Sigmoid colon (tissue), 7 donors: ENCODE data around the gene ZNF319. TPM values are rescaled to one million over a fixed set of nuclear protein-coding genes. Genes with fewer than 3 reads are reported as not detected.

Source experiments
- DNase-seq: peaks from one replicate; pipeline ENCODE4 v3.0.0-alpha.2; 2019
- H3K27ac ChIP-seq, 4 donors: fragments of 200-600 bp; sonication (generic); one replicate each; pipeline ENCODE4 v1.5.1; 2016 to 2019; ENCODE audit warnings: mild to moderate bottlenecking in 1 of 4
- H3K27me3 ChIP-seq, 3 donors: fragments of 200-600 bp; sonication (generic); one replicate each; pipeline ENCODE4 v1.5.1; 2019; ENCODE audit warnings: mild to moderate bottlenecking in 1 of 3
- H3K36me3 ChIP-seq, 4 donors: fragments of 200-600 bp; sonication (generic); one replicate each; pipeline ENCODE4 v1.5.1; 2016 to 2019
- H3K4me1 ChIP-seq, 4 donors: fragments of 200-600 bp; sonication (generic); one replicate each; pipeline ENCODE4 v1.5.1; 2017 to 2019
- H3K4me3 ChIP-seq, 4 donors: fragments of 200-600 bp; sonication (generic); one replicate each; pipeline ENCODE4 v1.5.1; 2017 to 2019; ENCODE audit warnings: mild to moderate bottlenecking in 2 of 4, moderate library complexity in 1 of 4
- H3K9me3 ChIP-seq, 4 donors: fragments of 200-600 bp in 3 of 4; sonication (generic) in 3 of 4; one replicate each; pipeline versions ENCODE4 v1.5.1 to v1.6.1; 2013 to 2019
- CTCF ChIP-seq, 4 experiments: fragments of 450-650 bp in 3 of 4; fragments of 200-600 bp in 1 of 4; IDR thresholded peaks; one replicate each; pipeline ENCODE4 v1.5.1; 2016 to 2019; ENCODE audit warnings: antibody characterized with exemption in 4 of 4, mild to moderate bottlenecking in 3 of 4, moderate library complexity in 2 of 4
- EP300 ChIP-seq, 4 donors: sonication (generic); formaldehyde crosslinking; IDR thresholded peaks; one replicate each; pipeline ENCODE4 v1.6.1; 2017; ENCODE audit warnings: antibody characterized with exemption in 4 of 4
- POLR2A ChIP-seq, 2 donors: fragments of 450-650 bp; IDR thresholded peaks; one replicate each; pipeline ENCODE4 v1.6.1; 2016; ENCODE audit warnings: antibody characterized with exemption in 2 of 2, mild to moderate bottlenecking in 2 of 2, moderate library complexity in 2 of 2
- POLR2AphosphoS5 ChIP-seq, 4 donors: sonication (generic); formaldehyde crosslinking; IDR thresholded peaks; one replicate each; pipeline ENCODE4 v1.6.1; 2017; ENCODE audit warnings: antibody characterized with exemption in 4 of 4
- WGBS, 2 donors: extraction: QIAGEN DNeasy Blood & Tissue Kit; methylation state at CpG; one replicate each; pipeline ENCODE4 v1.1.7; 2013; 5-methylcytosine and 5-hydroxymethylcytosine counted together
- intact Hi-C: fragments of 100-400 bp; cut with DNase I; formaldehyde crosslinking; loops from one replicate; pipeline ENCODE4 v1.15.1; 2023
- polyA plus RNA-seq, 3 donors: library from polyadenylated mRNA; stranded (reverse); fragments of 200-250 nt; gene quantifications; one replicate each; pipeline ENCODE4 v1.2.3, GENCODE V29; 2013
- total RNA-seq, 4 donors: library from RNA; depleted of rRNA; stranded (reverse); fragments of >200 nt; gene quantifications; one replicate each; pipeline ENCODE4 v1.1.0, GENCODE V29; 2016
- donor health status: healthy with polysubstance abuse.
- donor health status: Bipolar disorder and iron deficiency.
- donor health status: healthy.

The ZNF319 gene
- total and polyA plus RNA-seq, 7 donors, result 1.2 to 5.7 (median 4.8) TPM

- peaks cover 0 to 2% (median 0%) of the 10 kb centered on the region in 3 donors for H3K27me3 ChIP-seq
Measured at GRCh38 chr16:57946181-57946801, 54.2 kb downstream of the ZNF319 start.

GRCh38 chr16:57945740-57946138 is 54.7 kb downstream of the ZNF319 start:
- Histone ChIP-seq H3K36me3 (no peaks in the 10 kb centered on the region), H3K9me3 (no peaks in the 10 kb centered on the region), H3K27ac (no peak overlapping the region), H3K4me3 (no peak overlapping the region), H3K27me3 (peaks cover 0 to 2% (median 0%) of the 10 kb centered on the region in 3 donors), H3K4me1 (no peaks in the 10 kb centered on the region)
- TF ChIP-seq EP300 (IDR thresholded peaks at IDR 0.05), result no peak
- TF ChIP-seq POLR2A (IDR thresholded peaks at IDR 0.05), result no peak
- no peak for TF ChIP-seq CTCF (IDR thresholded peaks at IDR 0.05)
- TF ChIP-seq POLR2AphosphoS5 (IDR thresholded peaks at IDR 0.05), result no peak
- intact Hi-C loops, result no loop called here
- WGBS, 2 donors, result 56 to 67% methylated on average over 7 of the region's 7 CpGs
- DNase-seq, result no peak

More at GRCh38 chr16:57946181-57946801, 54.2 kb downstream of the ZNF319 start:
- DNase-seq, result no peak
- no peak overlapping the region for H3K4me3 ChIP-seq
- H3K4me1 ChIP-seq, result no peaks in the 10 kb centered on the region
- intact Hi-C loops, result no loop called here
- TF ChIP-seq CTCF (IDR thresholded peaks at IDR 0.05), result no peak
- no peak for TF ChIP-seq POLR2A (IDR thresholded peaks at IDR 0.05)
- no peak for TF ChIP-seq POLR2AphosphoS5 (IDR thresholded peaks at IDR 0.05)
- no peak for TF ChIP-seq EP300 (IDR thresholded peaks at IDR 0.05)
- H3K27ac ChIP-seq, result no peak overlapping the region
- no peaks in the 10 kb centered on the region for H3K36me3 ChIP-seq
- H3K9me3 ChIP-seq, result no peaks in the 10 kb centered on the region
- 79 to 82% methylated on average over 13 of the region's 13 CpGs for WGBS, 2 donors

- H3K4me3 ChIP-seq, result no peak overlapping the region
- intact Hi-C loops, result no loop called here
Measured at GRCh38 chr16:57944970-57945739, 55.3 kb downstream of the ZNF319 start.

More at GRCh38 chr16:57944970-57945739, 55.3 kb downstream of the ZNF319 start:
- no peaks in the 10 kb centered on the region for H3K9me3 ChIP-seq
- WGBS, 2 donors, result 77 to 85% methylated on average over 9 of the region's 9 CpGs
- H3K4me1 ChIP-seq, result no peaks in the 10 kb centered on the region
- no peak for TF ChIP-seq EP300 (IDR thresholded peaks at IDR 0.05)
- no peak for TF ChIP-seq POLR2A (IDR thresholded peaks at IDR 0.05)
- no peak for TF ChIP-seq CTCF (IDR thresholded peaks at IDR 0.05)
- TF ChIP-seq POLR2AphosphoS5 (IDR thresholded peaks at IDR 0.05), result no peak
- H3K27me3 ChIP-seq, result peaks cover 0 to 5% (median 2%) of the 10 kb centered on the region in 3 donors
- no peaks in the 10 kb centered on the region for H3K36me3 ChIP-seq
- no peak overlapping the region for H3K27ac ChIP-seq
- no peak for DNase-seq

Other genes starting within 250 kb of the ZNF319 start
- 10 to 100 TPM; 10.0 to 31.2 (median 21.6) TPM for gene KIFC3, start 198.2 kb downstream of the ZNF319 start, total RNA-seq
- 1 to 10 TPM; 2.5 to 7.2 (median 6.4) TPM for gene KIFC3, start 198.2 kb downstream of the ZNF319 start, polyA plus RNA-seq
- 10 to 100 TPM in 1 of 4 donors, 1 to 10 TPM in 1, under 1 TPM in 1, not detected in 1; 0.71 to 13.0 (median 2.0) TPM for gene CNGB1, start 29.5 kb downstream of the ZNF319 start, total RNA-seq
- gene CNGB1, start 29.5 kb downstream of the ZNF319 start, polyA plus RNA-seq, result under 1 TPM in 1 of 3 donors, not detected in 2; 0.70 TPM
- 10 to 100 TPM; 19.9 to 44.9 (median 34.9) TPM for gene USB1, start 735 bp upstream of the ZNF319 start, total RNA-seq
- gene USB1, start 735 bp upstream of the ZNF319 start, polyA plus RNA-seq, result 10 to 100 TPM; 31.1 to 39.1 (median 36.6) TPM
- gene MMP15, start 25.1 kb upstream of the ZNF319 start, total RNA-seq, result 10 to 100 TPM in 1 of 4 donors, 1 to 10 TPM in 3; 2.3 to 10.5 (median 5.1) TPM
- gene MMP15, start 25.1 kb upstream of the ZNF319 start, polyA plus RNA-seq, result 10 to 100 TPM; 10.8 to 54.0 (median 13.4) TPM
- gene CFAP20, start 128.7 kb upstream of the ZNF319 start, total RNA-seq, result 10 to 100 TPM; 11.9 to 42.5 (median 26.6) TPM
- 10 to 100 TPM; 17.4 to 30.1 (median 28.3) TPM for gene CFAP20, start 128.7 kb upstream of the ZNF319 start, polyA plus RNA-seq
- gene CSNK2A2, start 197.4 kb upstream of the ZNF319 start, total RNA-seq, result 10 to 100 TPM; 29.5 to 79.8 (median 33.0) TPM
- gene CSNK2A2, start 197.4 kb upstream of the ZNF319 start, polyA plus RNA-seq, result 10 to 100 TPM; 14.1 to 26.2 (median 21.0) TPM